NCI-H226 (cell line): ENCODE data around the gene RBM33.
"Not testable (repeated sequence)": the region's sequence is repeated elsewhere in the genome, so short reads cannot be mapped to it uniquely, and the experiment has no call there.

ENCODE experiments used
- DNase-seq: peaks from one replicate; pipeline ENCODE4 v3.0.0-alpha.2; 2015

RBM33 gene

DNA sequence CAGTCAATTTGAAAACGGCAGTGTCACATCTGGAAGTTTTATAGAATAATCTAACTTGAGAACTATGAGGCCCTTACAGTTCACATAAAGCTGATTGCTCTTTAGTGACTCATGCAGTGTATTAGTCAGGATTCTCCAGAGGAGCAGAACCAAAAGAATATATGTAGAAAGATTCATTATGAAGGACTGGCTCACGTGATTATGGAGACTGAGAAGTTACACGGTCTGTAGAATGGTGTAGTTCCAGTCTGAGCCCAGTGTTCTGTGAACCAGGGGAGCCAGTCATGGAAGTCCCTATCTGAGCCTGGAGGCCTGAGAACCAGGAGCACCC is 21.5 kb downstream of the RBM33 start:
- DNase-seq, result peak; percentile 80

DNA sequence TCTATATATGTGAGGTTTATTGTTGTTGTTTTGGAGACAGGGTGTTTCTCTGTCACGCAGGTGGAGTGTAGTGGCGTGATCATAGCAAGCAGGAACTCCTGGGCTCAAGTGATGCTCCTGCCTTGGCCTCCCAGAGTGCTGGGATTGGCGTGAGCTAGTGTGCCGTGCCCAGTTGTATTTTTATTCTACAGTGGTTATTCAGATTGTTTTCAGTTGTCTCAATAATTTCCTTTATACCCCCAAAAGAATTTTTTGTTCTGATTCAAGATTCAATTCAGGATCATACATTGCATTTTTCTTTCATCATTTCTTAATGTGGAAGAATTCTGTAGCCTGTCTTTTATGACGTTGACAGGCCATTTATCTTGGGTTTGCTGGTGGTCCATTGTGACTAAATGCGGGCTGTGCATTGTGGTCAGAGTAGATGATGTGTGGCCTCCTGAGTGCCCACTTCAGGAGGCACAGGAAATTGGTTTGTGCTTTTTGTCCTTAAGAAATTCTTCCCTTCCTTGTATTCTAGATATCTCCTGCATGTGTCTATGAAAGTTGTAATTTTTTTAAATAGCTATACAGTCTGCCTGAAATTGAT is 22.9 kb downstream of the RBM33 start:
- no peak for DNase-seq

DNA sequence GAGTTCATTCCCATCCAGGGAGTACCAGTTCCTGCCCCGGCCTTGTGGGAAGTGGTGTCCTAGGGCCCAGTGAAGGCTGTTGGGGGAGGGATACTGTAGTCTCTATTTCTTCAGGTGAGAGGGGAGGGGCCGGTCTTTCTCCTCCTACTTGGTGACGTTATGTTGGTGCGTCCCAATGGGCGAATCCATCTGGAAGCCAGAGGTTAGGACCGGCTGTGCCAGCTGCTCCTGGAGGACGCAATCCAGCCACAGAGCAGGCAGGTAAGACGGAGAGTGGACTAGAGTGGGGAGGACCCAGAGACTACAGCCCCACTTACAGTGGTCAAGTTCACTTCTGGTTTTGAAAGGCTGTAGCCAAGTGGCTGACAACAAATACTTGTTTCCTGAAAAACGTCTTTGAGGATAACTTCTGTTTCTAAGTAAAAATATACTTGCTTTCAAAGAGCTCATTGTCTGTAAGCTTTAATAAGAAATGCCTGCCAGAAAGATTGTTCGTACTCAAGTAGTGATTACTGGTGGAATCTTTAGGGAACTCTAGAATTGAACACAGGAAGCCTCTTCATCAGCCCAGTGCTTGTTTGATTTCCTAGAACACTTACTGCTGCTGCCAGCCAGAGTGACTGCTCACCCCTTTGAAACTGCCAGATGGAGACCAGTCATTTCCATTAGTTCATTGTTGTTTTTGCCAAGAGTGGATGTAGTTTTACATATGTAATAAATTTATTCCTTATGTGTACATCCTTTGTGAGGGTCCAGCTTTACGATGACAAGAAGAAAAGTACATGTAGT is 25.4 kb downstream of the RBM33 start:
- DNase-seq, result no peak

DNA sequence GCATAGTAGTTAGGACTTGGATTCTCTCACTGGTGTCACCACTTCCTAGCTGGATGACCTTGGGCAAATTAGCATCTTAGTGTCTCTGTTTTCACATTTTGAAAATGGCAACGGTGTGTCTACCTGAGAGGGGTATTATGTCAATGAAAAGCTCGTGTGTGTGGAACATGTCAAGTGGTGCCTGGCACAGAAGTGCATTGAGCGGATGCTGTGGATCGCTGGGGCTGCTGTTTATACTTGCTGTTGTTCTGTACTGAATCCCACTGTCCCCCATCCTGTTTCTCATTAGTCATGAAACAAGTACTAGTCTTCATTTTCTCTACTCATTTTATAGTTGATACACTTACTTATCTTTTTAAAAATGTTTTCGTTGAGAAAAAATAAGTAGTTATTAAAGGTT is 26.1 kb downstream of the RBM33 start:
- DNase-seq, result no peak

DNA sequence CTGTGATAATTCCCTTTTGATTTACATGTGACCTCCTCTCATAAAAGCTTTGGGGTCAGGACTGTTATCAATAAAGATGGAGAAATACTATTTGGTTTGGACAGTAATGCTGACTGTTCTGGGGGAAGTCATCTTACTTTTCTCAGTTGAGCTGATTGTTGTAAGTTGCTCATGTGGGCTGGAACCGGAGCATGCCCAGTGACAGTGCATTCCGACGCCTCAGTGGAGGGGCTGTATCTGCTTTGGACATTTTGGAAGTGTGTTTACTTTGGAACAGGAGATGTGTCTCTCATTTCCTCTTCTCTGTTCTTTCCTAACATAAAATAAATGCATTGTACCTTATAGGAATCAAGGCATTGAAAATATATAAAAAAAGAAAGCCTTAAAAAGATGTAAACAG is 30.1 kb downstream of the RBM33 start:
- DNase-seq, result no peak

DNA sequence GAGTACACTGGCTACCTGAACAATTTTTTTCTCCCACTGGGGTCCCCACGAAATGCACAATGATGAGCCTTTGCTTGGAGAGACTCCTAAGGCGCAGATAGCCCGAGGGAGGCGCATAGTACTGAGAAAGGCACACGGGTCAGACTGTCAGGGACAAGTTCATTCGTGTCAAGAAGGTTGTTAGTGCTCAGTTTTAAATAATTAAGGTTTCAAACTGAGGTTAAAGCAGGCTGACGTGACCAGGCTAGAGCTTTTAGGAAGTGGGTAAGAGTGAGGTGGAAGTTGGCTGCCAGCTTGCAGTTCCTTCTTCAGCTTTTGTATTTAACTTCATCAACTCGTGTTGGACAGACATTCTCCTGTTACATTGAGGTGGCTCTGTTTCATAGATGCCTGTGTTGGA is 31.6 kb downstream of the RBM33 start:
- no peak for DNase-seq

DNA sequence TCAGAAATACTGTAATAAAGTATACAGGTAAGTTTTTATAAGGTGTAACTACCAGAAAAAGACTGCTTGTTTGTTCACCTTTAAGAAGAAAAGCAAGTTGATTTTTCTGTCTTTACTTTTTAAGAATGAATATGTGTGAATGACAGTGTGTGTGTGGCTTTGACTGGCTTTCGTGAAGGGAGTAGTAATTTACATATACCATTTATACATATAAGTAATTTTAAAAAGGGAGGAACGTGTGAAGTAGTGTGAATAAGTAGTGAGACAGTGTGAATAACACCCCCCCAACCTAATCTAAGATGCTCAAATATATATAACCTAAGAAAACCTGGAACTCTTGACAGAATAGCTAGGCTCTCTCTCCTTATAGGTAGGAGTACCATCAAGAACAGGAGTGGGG is 33.2 kb downstream of the RBM33 start:
- DNase-seq, result no peak

DNA sequence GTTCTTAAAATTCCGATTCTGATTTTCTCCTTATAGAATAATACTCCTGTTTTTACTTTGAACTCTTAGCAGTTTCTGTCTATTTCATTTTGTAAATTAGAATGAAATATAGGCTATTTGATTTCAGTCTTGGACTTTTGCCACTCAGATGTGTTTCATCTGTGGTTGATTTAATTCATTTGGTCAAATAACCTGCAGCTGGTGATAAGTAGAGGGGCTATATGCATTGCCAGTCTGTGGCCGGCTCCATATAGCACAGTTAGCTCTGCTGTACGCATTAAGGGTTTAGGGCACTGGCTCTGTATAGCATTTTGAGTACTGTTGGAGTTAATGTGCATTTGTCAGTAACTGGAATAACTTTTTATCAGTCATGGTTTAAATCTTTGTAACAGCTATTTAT is 35.7 kb downstream of the RBM33 start:
- no peak for DNase-seq

DNA sequence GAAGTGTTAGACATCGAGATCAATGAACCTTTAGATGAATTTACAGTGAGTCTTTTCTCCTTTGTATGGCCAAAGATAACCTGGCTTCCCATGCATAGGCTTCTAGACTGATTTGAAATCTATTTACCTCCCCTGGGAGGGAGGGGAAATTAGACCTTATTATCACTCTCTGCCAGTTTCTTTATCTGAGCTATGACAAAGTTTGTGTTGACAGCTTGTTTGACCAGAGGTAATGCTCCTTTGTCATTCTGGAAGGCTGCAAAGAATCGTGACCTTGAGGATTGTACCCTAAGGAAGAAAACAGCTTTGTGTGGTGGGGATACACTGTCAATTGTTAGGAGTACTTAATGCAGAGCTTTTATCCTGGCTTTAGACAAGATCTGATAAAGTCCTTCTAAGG is 36.4 kb downstream of the RBM33 start:
- DNase-seq, result no peak

DNA sequence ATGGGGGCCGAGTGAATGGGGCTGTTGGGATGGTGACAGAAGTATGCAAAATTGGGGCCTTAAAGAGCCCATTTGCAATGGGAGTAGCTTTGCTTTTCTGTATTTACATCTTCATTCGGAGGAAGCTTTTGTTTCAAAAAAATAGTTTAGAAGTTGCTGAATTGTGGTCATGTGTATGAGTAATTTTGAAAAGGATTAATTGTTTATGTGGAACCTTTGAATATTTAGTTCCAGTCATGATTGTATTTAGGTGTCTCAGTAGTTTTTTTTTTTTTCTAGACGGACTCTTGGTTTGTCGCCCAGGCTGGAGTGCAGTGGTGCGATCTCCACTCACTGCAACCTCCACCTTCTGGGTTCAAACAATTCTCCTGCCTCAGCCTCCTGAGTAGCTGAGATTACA is 37.2 kb downstream of the RBM33 start:
- no peak for DNase-seq

DNA sequence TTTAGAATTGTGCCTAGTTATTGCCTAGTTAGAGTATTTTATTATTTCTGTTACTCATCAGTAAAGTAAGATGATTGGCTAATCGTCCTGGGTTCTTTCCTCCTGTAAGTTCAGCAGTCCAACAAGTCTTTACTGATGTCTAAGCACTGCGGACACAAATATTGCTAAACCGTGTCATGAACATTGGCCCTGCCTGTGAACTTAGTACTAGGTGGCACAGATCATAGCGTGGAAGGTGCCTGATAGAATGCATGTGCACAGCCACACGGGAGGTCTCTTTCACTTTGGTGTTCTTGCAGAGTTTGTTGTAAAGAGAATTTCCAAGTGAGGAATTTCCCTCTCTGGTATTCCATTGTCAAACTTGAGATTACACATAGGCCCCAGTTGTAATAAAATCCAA is 38.0 kb downstream of the RBM33 start:
- DNase-seq, result no peak

DNA sequence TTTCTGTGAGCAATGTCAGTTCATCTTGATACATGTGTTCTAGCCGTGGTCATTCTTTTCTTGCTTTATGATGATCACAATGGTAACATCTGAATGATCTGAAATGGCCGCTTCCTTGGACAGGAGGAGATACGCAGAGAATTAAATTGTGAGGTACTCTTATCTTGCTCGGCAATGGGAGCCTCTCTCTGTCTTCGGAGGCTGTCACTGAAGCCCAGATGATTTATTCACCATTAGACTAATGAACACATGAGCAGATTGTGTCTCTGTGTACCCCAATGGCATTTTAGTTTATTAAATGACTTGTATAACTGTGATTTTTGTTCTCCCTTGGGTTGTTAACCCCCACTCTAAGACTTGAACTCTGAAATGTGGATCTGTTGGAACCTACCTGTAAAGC is 38.6 kb downstream of the RBM33 start:
- DNase-seq, result no peak

DNA sequence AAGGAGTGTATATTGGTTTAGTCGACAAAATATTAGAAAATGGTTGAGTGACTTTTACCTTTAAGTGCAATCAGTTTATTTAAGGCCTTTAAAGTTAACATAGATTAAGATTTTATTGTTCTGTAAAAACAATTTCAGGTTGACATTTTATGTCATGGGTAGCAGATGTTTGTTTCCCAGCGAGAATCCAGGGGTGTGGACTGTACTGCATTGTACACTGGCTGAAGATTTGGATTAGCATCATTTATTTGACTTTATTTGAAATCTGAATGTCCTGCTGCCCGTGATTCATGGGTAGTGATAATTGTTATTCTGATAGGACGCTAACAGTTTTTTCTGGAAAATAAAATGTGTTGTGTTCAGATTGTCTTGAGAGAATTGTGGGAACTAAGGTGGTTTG is 39.3 kb downstream of the RBM33 start:
- DNase-seq, result no peak

DNA sequence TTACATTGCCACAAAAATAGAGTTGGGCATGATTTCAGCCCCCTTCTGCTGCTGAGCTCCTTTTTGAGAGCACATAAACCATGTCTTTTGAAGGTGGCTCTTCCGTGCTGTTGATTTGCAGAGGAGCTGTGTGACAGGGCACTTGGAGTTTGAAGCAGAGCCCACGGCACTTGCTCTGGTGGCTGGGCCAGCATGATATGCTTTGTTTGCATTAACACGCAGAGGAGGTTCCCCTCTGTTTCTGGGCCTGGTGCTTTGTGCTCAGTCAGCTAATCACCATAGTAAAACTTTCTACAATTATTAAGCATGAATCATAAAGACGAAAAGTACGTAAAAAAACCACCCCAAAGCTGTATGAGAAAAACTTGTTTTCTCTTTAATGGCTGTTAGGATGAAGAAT is 40.1 kb downstream of the RBM33 start:
- no peak for DNase-seq

DNA sequence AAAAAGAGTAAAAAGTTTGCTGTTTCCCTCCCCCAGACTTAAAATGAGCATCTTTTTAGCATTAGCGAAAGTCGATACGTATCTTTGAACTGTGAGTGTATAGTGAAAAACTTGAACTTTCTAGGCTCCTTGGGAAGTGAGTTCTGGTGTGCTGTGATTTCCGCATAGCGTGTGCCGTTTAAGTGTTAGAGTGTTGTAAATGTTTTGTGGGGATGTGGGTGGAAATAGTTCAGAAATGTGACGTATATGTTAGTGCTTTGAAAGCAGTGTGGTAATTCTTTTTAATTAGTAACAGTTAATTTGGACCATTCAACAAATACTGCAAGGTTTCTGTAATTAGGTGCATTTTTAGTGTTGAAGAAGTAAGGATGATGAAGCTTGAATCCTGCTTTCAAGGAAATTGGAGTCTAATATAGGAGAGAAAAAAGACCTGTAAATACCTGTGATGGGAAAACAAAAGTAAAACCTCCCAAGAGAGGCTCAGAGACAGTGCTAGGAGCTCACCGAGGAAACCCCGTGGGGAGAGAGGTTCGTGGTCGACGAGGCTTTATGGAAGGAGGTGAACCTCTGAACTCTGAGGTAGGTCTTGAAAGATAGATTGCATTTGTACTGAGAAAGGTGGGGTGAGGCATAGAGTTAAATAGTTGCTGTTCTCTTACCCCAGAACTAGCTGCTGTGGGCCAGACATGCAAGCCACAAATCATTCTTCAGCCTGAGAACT is 40.8 kb downstream of the RBM33 start:
- DNase-seq, result no peak

DNA sequence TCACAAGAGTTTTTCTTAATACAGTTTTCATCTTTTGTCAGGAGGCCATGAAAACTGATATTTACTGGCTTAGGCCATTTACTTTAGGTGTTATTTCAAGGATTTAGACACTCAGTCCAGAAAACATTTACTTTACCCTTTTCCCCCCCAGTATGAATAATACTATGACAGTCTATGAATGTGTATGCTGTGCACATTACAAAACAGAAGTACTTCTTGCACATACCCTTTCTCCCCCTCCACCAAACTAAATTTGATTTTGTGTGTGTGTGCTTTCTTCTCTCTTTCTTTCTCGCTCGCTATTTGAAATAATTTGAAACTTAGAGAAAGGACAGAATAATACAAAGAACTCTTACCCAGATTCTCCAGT is 41.3 kb downstream of the RBM33 start:
- no peak for DNase-seq

DNA sequence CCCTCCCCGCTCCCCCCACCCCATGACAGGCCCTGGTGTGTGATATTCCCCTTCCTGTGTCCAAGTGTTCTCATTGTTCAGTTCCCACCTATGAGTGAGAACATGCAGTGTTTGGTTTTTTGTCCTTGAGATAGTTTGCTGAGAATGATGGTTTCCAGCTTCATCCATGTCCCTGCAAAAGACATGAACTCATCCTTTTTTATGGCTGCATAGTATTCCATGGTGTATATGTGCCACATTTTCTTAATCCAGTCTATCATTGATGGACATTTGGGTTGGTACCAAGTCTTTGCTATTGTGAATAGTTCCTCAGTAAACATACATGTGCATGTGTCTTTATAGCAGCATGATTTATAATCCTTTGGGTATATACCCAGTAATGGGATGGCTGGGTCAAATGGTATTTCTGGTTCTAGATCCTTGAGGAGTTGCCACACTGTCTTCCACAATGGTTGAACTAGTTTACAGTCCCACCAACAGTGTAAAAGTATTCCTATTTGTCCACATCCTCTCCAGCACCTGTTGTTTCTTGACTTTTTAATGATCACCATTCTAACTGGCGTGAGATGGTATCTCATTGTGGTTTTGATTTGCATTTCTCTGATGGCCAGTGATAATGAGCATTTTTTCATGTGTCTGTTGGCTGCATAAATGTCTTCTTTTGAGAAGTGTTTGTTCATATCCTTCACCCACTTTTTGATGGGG is 42.3 kb downstream of the RBM33 start:
- DNase-seq, result not testable (repeated sequence)

DNA sequence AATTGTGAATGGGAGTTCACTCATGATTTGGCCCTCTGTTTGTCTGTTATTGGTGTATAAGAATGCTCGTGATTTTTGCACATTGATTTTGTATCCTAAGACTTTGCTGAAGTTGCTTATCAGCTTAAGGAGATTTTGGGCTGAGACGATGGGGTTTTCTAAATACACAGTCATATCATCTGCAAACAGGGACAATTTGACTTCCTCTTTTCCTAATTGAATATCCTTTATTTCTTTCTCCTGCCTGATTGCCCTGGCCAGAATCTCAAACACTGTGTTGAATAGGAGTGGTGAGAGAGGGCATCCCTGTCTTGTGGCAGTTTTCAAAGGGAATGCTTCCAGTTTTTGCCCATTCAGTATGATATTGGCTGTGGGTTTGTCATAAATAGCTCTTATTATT is 43.8 kb downstream of the RBM33 start:
- DNase-seq, result not testable (repeated sequence)

DNA sequence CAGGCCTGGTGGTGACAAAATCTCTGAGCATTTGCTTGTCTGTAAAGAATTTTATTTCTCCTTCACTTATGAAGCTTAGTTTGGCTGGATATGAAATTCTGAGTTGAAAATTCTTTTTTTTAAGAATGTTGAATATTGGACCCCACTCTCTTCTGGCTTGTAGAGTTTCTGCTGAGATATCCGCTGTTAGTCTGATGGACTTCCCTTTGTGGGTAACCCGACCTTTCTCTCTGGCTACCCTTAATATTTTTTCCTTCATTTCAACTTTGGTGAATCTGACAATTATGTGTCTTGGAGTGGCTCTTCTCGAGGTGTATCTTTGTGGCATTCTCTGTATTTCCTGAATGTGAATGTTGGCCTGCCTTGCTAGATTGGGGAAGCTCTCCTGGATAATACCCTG is 46.2 kb downstream of the RBM33 start:
- not testable (repeated sequence) for DNase-seq

DNA sequence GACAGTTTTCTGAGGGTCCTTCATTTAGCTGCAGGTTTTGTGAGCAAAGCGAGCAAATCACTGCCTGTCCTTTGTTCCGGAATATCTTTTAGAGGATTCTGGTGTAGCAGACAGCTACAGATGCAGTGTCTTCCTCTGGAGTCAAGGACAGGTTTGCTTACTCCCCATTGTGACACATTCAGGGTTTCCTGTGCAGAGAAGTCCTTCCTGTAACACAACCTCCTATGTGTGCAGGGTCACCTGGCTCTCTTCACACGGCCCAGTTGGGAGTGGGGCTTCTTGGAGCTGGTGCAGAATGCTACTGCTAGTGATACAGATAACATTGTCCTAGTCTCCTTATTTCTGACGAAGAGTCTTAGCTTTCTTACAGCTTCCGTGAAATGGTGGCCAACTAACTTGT is 47.9 kb downstream of the RBM33 start:
- no peak for DNase-seq

DNA sequence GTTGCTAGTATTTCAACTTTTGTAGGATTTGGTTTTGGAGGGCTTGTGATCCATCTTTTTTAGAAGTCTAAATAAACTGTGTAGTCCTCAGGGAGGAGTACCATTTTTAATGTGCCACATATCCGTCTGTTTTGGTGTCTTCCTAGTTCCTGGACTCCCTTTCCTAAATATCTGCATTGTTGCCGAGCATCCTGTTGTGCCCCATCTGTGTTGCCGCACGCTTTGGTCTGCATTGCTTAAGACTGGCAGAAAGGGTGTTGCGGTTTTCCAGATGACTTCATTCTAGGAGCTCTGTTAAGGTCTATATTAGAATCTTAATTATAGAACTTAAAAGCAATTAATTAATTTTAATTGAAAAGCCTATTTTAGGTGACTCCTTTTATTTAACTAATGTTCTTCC is 49.4 kb downstream of the RBM33 start:
- DNase-seq, result no peak

DNA sequence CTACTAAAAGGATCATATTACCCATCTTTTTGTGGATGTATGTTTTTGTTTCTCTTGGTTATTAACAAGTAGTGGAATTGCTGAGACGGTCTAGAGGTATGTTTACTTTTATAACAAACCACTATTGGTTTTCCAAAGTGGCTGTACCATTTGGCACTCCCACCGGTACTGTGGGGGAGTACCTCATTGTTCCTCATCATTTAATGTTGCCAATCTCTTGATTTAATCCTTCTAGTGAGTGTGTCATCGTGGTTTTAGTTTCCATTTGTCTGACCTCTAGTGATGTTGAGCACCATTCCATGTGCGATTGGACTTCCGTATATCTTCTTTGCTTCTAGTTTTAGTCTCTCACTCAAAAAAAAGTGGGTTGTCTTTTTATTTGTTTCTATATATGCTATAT is 50.4 kb downstream of the RBM33 start:
- peak; percentile 14 for DNase-seq

DNA sequence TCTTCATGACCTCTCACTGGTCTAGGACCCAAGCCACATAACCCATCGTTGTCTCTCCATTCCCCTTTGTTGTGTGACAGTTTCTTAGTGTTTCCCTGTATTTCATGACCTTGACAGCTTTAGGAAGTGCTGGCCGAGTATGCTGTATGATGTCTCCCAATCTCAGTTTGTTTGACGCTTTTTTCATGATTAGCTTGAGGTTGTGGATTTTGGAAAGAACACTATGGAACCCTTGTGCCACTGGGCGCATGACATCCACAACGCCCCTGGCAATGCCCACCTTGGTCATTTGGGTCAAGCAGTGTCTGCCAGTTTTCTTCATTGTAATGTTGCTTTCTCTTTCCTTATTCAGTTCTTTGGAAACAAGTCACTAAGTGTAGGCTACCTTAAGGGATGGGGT is 52.3 kb downstream of the RBM33 start:
- DNase-seq, result no peak

DNA sequence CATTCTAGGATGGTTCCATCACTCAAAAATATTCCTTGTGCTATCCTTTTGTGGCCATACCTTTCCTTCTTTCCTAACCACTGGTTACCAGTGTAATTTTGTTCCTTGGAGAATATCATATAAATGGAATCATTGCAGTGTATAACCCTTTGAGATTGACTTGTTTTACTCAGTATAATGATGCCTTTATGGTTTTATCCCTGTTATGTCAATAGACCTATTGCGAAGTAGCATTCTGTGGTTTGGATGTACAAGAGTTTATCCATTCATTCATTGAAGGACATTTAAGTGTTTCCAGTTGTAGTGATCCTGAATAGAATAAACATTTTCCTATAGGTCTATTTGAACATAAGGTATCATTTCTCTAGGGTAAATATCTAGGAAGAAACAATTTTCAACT is 54.2 kb downstream of the RBM33 start:
- no peak for DNase-seq
